ENCODE measurements around the gene TMEM120B.

DNA sequence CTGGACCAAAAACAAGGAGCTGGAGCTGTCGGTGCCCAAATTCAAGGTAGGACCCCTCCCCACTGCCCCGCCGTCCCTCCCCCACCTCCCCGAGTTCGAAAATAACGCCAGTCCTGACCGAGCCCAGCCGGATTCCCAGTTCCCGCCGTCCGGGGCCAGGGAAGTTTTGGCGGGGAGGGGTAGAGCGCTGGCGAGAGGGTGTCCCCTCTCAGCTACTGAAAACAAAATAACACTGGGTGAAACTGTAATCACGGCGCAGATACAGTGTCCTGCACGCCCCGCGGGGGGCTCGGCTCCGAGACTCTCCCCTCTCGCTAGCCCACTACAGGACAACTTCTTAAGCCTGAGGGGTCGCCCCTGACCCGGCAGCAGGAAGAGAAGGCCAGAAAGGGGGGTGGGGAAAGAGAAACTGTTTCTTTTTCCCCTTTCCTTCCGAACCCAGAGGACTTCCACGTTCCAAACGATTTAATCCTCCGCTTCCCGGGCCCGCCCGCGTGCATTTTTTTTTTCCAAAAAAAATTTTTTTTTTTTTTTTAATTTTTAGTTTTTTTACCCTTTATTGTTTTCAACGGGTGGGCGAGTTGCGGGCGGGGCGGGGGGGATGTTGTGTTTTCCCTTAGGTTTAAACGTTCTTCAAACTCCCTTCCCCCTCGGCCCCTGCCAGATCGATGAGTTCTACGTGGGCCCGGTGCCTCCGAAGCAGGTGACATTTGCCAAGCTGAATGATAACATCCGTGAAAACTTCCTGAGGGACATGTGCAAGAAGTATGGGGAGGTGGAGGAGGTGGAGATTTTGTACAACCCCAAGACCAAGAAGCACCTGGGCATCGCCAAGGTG lies 92.8 kb downstream of the TMEM120B start:
- TF ChIP-seq, protein P1, sequence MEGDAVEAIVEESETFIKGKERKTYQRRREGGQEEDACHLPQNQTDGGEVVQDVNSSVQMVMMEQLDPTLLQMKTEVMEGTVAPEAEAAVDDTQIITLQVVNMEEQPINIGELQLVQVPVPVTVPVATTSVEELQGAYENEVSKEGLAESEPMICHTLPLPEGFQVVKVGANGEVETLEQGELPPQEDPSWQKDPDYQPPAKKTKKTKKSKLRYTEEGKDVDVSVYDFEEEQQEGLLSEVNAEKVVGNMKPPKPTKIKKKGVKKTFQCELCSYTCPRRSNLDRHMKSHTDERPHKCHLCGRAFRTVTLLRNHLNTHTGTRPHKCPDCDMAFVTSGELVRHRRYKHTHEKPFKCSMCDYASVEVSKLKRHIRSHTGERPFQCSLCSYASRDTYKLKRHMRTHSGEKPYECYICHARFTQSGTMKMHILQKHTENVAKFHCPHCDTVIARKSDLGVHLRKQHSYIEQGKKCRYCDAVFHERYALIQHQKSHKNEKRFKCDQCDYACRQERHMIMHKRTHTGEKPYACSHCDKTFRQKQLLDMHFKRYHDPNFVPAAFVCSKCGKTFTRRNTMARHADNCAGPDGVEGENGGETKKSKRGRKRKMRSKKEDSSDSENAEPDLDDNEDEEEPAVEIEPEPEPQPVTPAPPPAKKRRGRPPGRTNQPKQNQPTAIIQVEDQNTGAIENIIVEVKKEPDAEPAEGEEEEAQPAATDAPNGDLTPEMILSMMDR (IDR thresholded peaks at IDR 0.05; ENCODE audit: poor library complexity): no peak
- no peak for TF ChIP-seq EZH2phosphoT487 (IDR thresholded peaks at IDR 0.05; ENCODE audit: low read depth, severe bottlenecking, unreplicated experiment)
